Natural killer cell (primary cell): Measurements from ENCODE around the gene GANC. TPM values are rescaled to one million over a fixed set of nuclear protein-coding genes. Genes with fewer than 3 reads are reported as not detected.

Source experiments
- ATAC-seq, 3 donors: fragments of 150-1000 bp in 2 of 3; fragments of 200-7000 bp in 1 of 3; cut with Tn5 transposase; 1 replicate in 1 of 3; 2 replicates in 2 of 3; pipeline ENCODE4 v1.10.0; 2021; ENCODE audit warnings: mild to moderate bottlenecking in 2 of 3, moderate library complexity in 2 of 3
- DNase-seq, 2 donors: peaks; one replicate each; pipeline versions ENCODE4 v3.0.0 to v3.0.0-alpha.2; 2013 to 2021; ENCODE audit warnings: mixed read lengths in 1 of 2
- H3K27ac ChIP-seq: one replicate; pipeline ENCODE4 v1.5.1; 2013; ENCODE audit warnings: mild to moderate bottlenecking, low read length
- H3K27me3 ChIP-seq: one replicate; pipeline ENCODE4 v1.6.1; 2013; ENCODE audit warnings: low read length; ENCODE audit not compliant: control insufficient read depth, insufficient read depth
- H3K36me3 ChIP-seq: one replicate; pipeline ENCODE4 v1.6.1; 2013; ENCODE audit warnings: low read length; ENCODE audit not compliant: control insufficient read depth, insufficient read depth
- H3K4me1 ChIP-seq: one replicate; pipeline ENCODE4 v1.6.1; 2013; ENCODE audit warnings: low read length; ENCODE audit not compliant: control insufficient read depth, insufficient read depth
- H3K4me3 ChIP-seq: one replicate; pipeline ENCODE4 v1.5.1; 2013; ENCODE audit warnings: low read length
- H3K9me3 ChIP-seq: one replicate; pipeline ENCODE4 v1.6.1; 2013; ENCODE audit warnings: low read length; ENCODE audit not compliant: control insufficient read depth, insufficient read depth
- H3K27ac Mint-ChIP-seq, 2 donors: one replicate each; pipeline ENCODE4 v1.8.0; 2022; ENCODE audit warnings: mild to moderate bottlenecking in 2 of 2, mixed read lengths in 2 of 2, moderate library complexity in 1 of 2
- H3K27me3 Mint-ChIP-seq, 2 donors: one replicate each; pipeline ENCODE4 v1.8.0; 2022; ENCODE audit warnings: low read depth in 2 of 2, mixed read lengths in 2 of 2
- H3K36me3 Mint-ChIP-seq: one replicate; pipeline ENCODE4 v1.8.0; 2022; ENCODE audit warnings: mixed read lengths
- H3K4me1 Mint-ChIP-seq, 2 donors: one replicate each; pipeline ENCODE4 v1.8.0; 2022; ENCODE audit warnings: mixed read lengths in 2 of 2
- H3K4me3 Mint-ChIP-seq: one replicate; pipeline ENCODE4 v1.8.0; 2022; ENCODE audit warnings: mild to moderate bottlenecking, moderate library complexity, mixed read lengths
- H3K9me3 Mint-ChIP-seq, 2 donors: one replicate each; pipeline ENCODE4 v1.8.0; 2022; ENCODE audit warnings: mixed read lengths in 2 of 2
- WGBS: methylation state at CpG from one replicate; pipeline ENCODE4 v1.1.7; 2013; ENCODE audit warnings: missing lambda C conversion rate; ENCODE audit not compliant: insufficient coverage; 5-methylcytosine and 5-hydroxymethylcytosine counted together
- intact Hi-C: fragments of 100-400 bp; cut with micrococcal nuclease; formaldehyde crosslinking; loops from one replicate; pipeline ENCODE4 v1.14.2; 2022
- total RNA-seq, 4 donors: library from RNA; stranded (reverse); fragments of 120-200 nt in 1 of 4; gene quantifications; one replicate each; pipeline versions ENCODE4 v1.2.3 to v1.2.4, GENCODE V29; 2013 to 2022
- TF ChIP-seq, protein P1 (sequence below): fragments of 200-600 bp; IDR thresholded peaks from one replicate; pipeline ENCODE4 v1.8.0; 2022; ENCODE audit warnings: antibody characterized with exemption

The GANC gene
- total RNA-seq, 3 donors from 2014 or later (not counting 1 experiment from before 2014, with no cell fraction given): 23.5 to 31.3 (median 24.3) TPM

DNA sequence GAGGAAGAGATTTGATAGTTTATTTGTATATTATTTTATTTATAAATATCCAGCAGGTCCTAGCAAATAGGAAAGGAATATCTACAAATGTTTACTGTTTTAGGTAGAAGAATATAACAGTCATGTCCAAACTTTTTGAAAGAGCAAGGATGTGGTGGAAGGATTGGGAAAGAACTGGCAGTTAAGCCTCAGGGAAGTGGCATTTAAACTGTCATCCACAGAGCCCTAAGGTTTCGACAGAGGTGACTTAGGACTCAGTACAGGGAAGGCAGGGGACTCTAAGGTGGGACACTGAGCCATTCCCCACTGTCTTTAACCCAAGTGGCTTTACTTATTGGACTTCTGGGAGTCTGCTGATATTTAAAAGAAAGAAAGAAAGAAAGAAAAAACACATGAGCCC lies 12.0 kb downstream of the GANC start:
- WGBS: 78% methylated on average over 1 of the region's 1 CpG
- no peaks in the 10 kb centered on the region for H3K36me3 Mint-ChIP-seq
- no peak for DNase-seq
- intact Hi-C loops: no loop called here
- H3K27ac ChIP-seq: no peak overlapping the region
- H3K9me3 Mint-ChIP-seq: no peaks in the 10 kb centered on the region
- H3K27me3 Mint-ChIP-seq: no peaks in the 10 kb centered on the region
- no peak overlapping the region for H3K4me3 ChIP-seq
- no peak overlapping the region for H3K4me3 Mint-ChIP-seq
- no peak for ATAC-seq
- H3K27ac Mint-ChIP-seq: no peak overlapping the region
- no peaks in the 10 kb centered on the region for H3K4me1 ChIP-seq
- TF ChIP-seq, protein P1, sequence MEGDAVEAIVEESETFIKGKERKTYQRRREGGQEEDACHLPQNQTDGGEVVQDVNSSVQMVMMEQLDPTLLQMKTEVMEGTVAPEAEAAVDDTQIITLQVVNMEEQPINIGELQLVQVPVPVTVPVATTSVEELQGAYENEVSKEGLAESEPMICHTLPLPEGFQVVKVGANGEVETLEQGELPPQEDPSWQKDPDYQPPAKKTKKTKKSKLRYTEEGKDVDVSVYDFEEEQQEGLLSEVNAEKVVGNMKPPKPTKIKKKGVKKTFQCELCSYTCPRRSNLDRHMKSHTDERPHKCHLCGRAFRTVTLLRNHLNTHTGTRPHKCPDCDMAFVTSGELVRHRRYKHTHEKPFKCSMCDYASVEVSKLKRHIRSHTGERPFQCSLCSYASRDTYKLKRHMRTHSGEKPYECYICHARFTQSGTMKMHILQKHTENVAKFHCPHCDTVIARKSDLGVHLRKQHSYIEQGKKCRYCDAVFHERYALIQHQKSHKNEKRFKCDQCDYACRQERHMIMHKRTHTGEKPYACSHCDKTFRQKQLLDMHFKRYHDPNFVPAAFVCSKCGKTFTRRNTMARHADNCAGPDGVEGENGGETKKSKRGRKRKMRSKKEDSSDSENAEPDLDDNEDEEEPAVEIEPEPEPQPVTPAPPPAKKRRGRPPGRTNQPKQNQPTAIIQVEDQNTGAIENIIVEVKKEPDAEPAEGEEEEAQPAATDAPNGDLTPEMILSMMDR: no peak
- H3K9me3 ChIP-seq: no peaks in the 10 kb centered on the region
- no peaks in the 10 kb centered on the region for H3K4me1 Mint-ChIP-seq
- no peaks in the 10 kb centered on the region for H3K27me3 ChIP-seq
- peaks cover 43% of the 10 kb centered on the region for H3K36me3 ChIP-seq

DNA sequence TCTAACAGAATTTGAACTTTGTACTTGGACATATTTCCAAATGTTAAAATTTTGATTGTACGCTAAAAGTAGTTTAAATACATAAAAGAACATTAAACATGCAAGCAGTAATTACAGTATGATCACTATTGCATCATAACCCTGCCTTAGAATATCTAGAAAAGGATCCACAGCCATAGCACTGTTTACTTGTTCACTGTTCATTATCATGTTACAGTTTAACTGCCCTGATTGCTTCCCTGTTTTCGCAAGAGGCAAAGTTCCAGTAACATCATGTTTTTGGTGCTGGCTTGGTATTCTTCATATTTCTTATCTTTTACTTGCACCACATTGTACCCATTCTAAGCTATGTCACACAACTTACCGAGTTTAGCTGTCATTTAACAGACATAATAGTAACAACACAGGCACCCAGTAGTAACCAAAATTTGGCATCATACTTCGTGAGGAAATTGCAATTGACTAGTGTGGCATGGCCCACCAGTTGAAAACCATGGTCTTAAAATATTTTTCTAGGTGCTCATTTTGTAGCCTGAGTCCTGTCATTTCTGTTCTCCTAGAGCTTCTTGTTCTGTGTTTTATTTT lies 13.5 kb downstream of the GANC start:
- Mint-ChIP-seq H3K27me3 (no peaks in the 10 kb centered on the region), H3K27ac (no peak overlapping the region), H3K36me3 (no peaks in the 10 kb centered on the region), H3K4me3 (no peak overlapping the region), H3K4me1 (no peaks in the 10 kb centered on the region), H3K9me3 (no peaks in the 10 kb centered on the region)
- no peaks in the 10 kb centered on the region for H3K4me1 ChIP-seq
- no peaks in the 10 kb centered on the region for H3K9me3 ChIP-seq
- 93% methylated on average over 4 of the region's 4 CpGs for WGBS
- ATAC-seq (no peak), DNase-seq (no peak)
- H3K36me3 ChIP-seq: peaks cover 38% of the 10 kb centered on the region
- H3K27me3 ChIP-seq: no peaks in the 10 kb centered on the region
- intact Hi-C loops: no loop called here
- no peak overlapping the region for H3K27ac ChIP-seq
- TF ChIP-seq, protein P1: no peak
- H3K4me3 ChIP-seq: no peak overlapping the region

DNA sequence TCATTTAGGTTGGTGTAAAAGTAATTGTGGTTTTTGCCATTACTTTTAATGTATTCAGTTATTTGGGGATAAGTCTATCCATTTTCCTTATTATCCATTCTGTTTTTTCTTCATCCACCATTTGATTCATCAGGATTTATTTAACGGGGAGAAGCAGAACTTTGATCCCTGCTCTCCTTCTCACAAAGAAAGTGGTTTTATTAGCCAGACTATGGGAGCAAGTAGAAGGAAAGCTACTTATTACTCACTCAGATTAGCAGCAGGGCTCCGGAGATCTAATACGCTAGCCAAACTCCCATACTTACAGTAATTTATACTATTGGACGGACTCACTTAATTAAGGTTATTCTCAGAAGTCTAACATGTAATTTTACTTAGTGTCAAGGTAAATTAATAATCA lies 14.9 kb downstream of the GANC start:
- no peak overlapping the region for H3K27ac ChIP-seq

More for the DNA sequence above, 14.9 kb downstream of the GANC start:
- TF ChIP-seq, protein P1: no peak
- ATAC-seq (no peak), DNase-seq (no peak)
- Histone ChIP-seq H3K36me3 (peaks cover 43% of the 10 kb centered on the region), H3K4me1 (no peaks in the 10 kb centered on the region), H3K9me3 (no peaks in the 10 kb centered on the region), H3K27me3 (no peaks in the 10 kb centered on the region), H3K4me3 (no peak overlapping the region)
- WGBS: 83% methylated on average over 1 of the region's 4 CpGs
- H3K4me1 Mint-ChIP-seq: no peaks in the 10 kb centered on the region
- H3K4me3 Mint-ChIP-seq: no peak overlapping the region
- no peaks in the 10 kb centered on the region for H3K27me3 Mint-ChIP-seq
- no peaks in the 10 kb centered on the region for H3K9me3 Mint-ChIP-seq
- H3K36me3 Mint-ChIP-seq: no peaks in the 10 kb centered on the region
- no peak overlapping the region for H3K27ac Mint-ChIP-seq
- intact Hi-C loops: no loop called here
